Stimulated activated CD4-positive, alpha-beta T cell treated with anti-CD3 and anti-CD28 coated beads, Interleukin-1b, Interleukin-23, amount 100 ng/mL, for 1 hour (primary cell): ENCODE results near the gene CACNA2D3.

Experiments used
- DNase-seq, 2 donors: peaks; one replicate each; pipeline ENCODE4 v3.0.0-alpha.2; 2020; ENCODE audit warnings: low read depth in 2 of 2

Gene CACNA2D3

DNA sequence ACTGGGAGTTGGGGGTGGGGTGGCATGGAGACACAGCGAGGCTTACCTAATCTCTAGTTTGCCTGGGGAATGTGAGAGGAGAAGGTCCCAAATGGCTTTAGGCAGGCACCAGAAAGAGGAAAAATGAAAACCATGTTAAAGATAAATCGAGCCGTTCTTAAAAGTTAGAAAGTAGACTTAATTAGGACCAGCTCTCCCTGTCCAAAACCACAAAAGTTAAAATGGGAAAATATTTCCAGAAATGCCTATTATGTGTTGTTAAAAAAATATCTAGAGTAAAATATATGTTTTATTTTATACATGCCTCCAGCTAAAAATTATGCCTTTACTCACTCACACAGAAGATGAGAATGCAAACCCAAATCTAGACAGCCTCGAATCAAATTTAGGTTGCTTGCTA lies 755.4 kb downstream of the CACNA2D3 start:
- no peak for DNase-seq

DNA sequence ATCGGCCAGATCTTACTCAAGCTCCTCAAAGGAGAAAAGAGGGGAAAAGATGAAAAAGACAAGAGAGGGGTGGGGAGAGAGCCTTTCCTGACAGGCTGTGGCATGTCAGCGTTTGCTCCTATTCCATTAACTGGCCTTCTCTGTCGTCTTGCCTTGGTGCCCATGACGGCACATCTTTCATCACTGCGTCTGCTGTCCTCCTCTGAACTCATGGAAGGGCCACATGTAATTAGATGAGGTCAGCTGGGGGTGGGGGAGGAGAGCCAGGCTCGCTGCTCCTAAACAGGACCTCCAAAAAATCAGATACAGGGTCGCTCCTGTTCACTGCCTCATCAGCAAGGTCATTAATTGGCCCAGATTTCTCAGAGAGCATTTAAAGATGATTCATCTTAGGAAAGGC lies 755.8 kb downstream of the CACNA2D3 start:
- DNase-seq, result no peak

DNA sequence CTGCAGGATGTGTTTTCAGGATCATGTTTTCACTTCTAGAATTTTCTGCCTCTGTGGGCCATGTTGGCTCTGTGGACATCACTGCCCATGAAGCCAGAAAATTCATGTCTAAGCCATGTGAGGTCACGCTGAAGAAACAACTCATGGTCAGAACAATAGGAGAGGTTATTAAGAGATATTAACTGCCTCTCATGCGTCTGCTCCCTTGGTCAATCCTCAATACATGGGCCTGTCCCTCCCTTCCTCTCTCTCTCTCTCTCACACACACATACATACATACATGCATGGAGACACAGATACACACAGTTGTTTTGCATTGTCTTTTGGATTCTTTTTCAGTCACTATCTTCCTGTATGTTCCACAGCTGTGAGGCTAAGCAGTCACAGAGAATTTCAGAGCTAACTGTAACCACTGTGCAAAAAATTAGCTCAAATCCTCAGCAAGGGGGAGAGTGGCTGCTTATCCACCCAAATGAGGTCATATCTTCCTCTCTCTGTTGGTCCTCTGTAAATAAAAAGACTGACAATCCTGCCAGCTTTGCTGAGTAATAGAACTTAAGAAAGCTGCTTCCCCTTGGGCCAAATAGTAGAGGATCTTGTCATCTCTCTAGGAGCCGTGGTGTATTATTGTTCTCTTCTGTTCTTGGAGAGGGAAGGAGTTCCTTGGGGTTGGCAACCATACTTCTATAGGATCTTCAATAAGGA lies 759.9 kb downstream of the CACNA2D3 start:
- no peak for DNase-seq

DNA sequence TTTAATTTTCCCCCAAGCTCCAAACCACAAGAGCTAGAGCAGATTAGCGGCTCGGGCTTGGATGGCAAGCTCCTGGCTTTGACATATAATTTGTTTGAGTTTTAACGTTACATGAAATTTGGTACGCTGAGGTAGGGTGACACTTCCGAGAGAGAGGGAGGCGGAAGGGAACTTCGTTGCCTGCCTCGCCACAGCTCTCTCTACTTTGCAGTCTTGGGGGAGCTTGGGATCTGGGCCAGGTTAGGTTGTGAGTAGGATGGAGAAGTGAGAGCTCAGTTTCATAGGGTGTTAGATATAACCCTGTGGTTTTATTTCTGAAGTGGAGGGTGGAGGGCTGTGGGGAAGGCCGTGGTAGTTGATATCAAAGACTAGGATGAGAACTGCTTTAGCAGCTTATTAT lies 765.8 kb downstream of the CACNA2D3 start:
- no peak for DNase-seq

DNA sequence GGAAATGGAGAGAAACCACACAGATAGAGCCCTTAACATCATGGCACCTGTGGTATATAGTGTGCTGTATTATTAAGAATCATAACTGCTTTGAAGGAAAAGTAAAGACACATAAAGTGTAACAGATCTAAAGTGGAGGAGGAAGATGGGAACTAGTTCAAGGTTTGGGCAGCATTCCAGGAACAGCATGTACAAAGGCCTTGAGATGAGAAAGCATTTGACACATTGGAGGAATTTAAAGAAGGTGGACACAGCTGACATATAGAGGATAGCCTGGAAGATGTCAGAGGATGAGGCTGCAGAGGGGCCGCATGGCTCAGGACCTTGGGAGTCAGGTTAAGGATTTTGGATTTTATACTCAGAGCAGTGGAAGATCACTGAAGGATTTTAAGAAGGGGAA lies 766.5 kb downstream of the CACNA2D3 start:
- DNase-seq, result no peak

DNA sequence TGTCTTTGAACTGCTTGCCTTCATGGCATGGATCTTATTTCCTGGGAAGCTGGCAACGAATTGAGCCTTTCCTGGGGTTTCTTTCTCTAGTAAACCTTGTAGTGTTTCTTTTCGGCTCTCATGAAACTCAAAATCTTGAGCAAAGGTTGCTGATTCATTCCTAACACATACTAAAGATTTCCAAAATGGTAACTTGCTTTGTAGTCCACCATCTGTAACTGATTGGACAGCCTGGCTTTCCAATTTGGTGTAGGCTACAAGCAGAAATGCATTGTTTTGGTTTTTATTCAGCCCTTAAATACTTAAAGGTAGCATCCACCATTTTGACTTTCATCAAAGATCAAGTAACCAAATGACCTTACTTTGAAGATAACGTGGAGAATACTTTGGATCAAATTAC lies 767.4 kb downstream of the CACNA2D3 start:
- no peak for DNase-seq

DNA sequence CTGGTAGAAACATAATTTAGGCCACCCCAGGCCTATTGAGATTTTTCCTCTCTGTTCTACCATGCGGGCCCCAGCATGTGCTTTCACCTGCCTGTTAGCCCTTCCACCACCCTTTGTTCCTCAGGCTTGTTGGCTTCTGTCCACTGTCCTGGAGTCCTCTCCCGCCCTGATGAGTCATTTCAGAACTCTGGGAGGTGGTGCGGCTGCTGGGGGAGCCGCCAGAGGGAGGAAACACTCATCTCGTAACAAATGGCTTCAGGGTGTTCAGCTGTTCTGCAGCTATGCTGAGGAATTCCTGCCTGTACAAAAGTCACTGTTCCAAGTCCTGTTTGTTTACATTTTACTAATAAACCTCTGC lies 769.2 kb downstream of the CACNA2D3 start:
- DNase-seq, result no peak

DNA sequence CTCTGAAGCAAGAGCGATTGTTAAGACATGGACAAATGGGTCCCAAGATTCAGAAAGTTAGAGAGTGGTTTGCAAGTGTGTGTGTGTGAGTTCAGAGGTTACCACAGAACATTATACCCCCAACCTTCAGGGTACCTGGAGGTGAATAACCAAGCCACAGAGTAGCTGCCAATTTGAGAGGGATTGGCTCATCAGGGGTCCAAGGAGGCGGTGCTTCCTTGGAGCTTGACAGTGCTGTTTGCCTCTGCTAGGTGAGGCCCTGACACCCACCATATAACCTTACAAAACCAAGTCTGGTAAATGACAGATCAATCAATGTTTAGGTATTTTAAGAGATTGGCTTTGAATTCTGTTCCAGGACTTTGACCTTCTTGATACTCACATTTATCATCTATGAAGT lies 769.8 kb downstream of the CACNA2D3 start:
- no peak for DNase-seq

DNA sequence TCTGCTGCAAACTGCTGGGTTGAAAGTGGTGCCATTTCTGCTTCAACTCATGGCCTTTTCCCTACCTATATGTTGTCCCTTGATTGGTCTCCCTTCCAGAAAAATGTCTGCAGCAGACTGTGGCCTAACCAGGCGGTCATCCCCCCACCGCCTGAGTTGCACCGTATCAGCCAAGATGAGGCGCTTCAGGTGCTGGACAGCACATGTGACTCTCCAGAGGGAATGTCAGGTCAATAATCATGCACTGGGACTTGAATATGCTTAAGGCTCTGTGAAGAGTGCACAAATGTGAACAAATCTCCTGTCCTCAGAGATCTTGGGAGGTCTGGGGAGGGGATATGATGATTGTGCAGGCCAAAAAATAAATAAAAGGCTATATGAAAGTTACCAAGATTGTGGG lies 773.3 kb downstream of the CACNA2D3 start:
- no peak for DNase-seq

DNA sequence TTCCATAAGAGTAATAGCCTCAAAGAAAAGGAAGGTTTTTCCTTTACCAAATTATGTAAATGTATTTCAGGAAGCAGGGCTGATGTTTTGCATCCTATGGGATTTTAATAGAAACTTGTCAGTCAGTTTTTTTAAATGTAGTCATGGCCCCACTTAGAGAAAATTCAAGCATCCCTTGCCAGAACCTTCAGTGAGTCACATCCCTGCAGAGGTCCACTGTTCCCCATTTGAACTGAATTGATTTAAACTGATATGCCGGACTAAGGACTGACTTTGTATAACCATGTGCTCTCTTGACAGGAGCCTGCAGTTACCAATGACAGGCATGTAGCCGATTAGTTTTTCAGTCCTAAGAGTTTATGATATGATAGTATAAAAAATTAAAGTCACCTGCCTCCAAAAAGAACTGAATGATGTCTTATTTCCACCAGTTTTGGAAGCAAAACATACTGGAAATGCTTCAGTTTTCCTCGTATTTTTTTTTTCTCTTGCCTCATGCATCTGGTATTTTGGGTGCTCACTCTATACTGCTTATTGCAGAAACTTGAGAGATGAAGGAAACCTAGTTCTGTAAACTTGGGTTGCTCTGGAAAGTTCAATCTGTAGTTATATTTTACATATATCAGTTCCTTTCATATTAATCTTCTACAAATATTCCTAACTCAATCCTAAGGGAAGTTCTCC lies 774.8 kb downstream of the CACNA2D3 start:
- DNase-seq, result no peak

DNA sequence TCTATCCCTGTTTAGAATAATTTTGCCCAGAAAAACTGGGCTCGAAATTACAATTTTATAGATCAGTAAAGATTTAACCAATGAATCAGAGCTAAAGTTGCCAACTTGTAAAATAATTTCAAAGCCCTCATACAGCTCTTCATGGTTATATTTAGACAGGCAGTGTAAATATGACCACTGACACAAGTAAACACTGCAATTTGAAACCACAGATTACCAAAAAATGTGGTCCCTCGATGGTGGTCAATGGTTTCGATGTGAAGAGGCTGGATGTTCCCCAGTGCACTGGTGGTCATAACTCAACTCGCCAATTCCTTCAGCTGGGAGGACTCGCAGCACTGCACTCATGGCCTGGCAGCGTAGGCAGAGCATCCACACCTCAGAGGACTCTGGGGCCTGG lies 776.9 kb downstream of the CACNA2D3 start:
- DNase-seq, result no peak

DNA sequence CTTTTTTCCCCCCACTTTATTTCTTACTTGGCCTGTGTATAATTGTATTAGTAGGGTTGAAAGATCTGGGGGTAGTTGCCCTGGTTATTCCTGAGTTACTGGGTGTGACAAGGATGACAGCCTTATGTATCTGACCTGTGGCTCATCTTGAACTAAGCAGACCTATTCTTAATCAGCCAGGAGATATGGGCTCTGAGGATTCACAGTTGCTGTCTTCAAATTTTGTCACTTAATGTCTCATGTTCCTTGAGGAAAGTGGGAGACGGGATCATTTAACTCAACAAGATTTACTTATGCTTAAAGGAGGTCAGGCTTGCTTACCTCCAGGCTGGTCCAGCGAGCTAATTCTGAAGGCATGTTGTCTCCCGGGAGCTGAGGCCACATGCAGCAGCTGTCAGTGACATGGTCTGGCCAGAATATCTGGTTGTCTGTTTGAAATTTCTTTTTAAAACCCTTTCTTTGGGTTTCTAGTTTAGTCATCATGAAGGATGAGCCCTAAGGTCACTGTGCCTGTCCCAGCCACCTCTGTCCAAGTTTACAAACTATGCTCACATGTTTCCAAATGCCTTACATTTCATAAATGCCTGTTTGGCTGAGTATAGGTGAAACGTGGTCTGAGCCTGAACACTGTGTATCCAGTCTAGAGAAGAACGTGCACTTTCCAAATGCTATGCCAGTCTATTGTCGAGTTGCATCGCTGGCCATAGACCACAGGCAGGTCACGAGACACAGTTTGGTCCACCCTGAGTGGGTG lies 778.7 kb downstream of the CACNA2D3 start:
- no peak for DNase-seq

DNA sequence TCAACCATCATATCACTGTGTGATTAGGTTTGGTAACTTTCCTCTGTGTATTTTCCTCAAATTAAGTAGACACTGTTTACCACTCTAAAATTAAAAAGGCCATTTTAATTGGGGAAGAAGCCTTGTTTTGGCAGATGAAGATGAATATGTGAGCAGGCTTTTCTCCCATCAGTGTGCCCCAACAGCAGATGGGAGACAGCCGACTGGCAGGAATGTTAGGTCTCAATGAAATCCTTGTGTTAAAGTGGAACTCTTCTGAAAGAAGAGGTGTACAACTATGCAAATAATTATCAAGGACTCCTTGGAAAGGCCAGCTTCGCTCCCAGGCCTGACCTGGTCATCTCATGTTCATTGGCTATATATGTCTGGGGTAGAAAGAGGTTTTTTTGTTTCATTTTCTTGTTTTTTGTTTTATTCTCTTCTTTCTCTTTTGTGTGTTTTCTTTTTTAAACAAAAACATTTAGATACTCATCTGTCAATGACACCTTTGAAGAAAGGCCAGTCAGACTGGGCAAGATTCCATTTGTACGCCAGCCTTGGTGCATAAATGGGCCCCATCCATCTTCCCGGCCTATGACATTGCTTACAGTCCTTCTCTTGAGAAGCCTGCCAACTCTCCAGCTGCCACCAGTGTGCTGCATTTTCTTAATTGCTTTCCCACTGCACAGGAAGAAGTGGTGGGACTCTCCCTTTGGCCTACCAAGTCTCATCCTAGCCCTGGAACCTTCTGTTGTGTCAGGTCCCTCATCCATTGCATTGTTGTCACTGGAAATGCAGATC lies 779.7 kb downstream of the CACNA2D3 start:
- no peak for DNase-seq

DNA sequence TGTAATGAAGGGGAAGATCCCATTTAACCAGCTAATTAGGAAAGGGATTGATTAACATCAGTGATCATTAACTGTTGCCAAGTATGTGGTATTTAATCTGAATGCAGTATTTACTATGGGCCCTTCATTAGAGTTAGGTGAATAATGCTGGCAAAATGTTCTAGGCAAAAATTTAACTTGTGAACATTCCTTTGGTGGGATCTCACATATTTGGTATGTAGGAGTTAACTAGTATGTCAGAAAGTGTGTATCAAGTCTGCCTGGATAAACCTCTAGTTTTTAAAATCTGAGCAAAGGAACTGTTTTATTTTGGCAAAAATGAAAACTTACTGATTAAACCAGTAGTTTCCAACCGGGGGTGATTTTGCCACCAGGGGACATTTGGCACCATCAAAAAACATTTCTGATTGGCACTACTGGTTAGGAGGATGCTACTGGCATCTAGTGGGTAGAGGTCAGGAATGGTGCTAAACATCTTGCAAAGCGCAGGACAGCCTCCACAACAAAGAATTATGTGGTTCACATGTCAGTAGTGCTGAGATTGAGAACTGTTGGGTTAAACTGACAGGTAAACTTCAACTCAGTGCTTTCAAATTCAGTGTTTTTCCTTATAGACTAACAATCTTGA lies 783.0 kb downstream of the CACNA2D3 start:
- no peak for DNase-seq

DNA sequence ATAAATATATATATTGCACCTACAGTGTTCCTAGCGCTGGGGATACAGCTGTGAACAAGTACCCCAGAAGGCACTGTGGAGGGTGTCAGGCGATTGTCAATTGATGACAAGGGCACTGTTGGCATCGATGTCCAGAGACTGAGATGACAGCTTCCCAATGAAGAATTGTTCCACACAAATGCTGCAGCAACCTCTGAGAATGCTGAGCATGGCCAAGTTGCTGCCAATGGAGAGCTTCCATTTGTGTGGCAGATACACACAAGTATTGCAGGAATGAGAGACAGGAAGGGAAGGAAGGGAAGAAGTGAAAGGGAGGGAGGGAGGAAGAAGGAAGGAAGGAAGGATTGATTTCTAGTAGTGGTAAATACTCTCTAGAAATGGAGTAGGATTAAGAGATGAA lies 783.6 kb downstream of the CACNA2D3 start:
- no peak for DNase-seq

DNA sequence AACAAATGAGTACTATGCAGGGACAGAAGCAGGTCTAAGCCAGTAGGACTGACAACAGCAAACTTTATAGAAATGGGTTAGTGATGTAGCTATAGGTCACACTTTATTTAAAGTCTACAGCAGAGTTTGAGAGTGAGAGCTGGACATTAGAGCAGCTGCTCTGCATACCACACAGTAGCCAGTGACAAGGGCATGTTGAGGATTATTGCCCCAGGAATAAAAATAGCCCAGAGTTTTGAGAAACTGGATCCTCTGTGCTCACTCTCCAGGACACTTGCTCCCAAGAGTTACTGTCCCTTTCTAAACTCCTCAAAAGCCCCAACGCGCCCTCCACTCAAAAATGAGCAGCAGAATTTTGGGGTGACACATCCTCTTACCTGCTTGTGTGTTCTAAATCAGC lies 784.4 kb downstream of the CACNA2D3 start:
- no peak for DNase-seq

DNA sequence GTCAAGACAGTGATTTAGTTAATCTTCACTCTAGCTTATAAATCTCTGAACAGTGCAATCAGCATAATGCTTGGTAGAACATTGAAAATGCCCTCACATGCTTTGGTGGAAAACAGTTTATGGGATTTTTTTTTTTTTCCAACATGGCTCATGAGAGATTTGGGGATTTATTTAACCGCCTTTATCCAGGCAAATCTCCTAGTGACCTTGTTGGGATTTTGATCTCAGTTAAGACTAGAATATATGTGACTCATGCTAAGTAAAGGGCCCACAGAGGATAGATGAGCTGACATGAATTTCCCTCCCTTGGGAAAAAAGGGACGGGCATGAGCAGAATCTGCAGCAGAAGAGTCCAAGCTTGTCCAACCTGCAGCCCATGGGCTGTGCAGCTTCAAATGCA lies 786.8 kb downstream of the CACNA2D3 start:
- DNase-seq, result no peak

DNA sequence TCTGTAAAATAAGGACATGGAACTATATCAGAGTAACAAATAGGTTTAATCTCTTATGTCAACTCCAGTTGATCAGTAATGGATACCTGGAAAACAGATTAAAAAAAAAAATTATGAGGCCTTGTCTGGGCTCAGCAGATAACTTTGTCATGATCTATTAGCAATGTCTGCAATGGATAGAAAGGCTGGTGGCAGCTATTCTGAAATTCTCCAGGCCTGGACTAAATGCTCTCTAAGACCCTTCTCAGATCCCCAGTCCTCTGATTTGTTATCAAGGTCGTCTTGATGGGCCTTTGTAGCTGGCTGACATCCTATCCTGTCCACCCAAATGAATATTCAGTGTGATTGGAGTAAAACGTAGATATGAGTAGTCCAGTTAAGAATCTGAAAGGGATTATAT lies 791.8 kb downstream of the CACNA2D3 start:
- no peak for DNase-seq

DNA sequence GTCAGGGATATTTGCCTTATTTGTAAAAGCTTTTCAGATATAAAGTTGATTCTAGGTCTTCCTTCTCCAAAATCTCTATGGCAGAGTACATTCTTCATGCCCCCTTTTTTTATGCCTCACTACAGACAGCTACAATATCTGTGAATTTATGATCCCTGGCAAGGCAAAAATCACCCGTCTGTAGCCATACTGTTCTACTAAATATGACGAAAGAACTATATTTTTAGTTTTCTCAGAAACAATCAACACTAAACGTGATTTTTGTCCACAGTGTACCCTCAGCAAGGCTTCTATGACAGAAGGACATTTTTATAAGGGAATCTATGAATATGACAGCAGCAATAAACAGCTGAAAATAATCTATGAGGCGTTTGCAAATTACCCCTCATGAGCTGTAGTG lies 792.8 kb downstream of the CACNA2D3 start:
- DNase-seq, result no peak

DNA sequence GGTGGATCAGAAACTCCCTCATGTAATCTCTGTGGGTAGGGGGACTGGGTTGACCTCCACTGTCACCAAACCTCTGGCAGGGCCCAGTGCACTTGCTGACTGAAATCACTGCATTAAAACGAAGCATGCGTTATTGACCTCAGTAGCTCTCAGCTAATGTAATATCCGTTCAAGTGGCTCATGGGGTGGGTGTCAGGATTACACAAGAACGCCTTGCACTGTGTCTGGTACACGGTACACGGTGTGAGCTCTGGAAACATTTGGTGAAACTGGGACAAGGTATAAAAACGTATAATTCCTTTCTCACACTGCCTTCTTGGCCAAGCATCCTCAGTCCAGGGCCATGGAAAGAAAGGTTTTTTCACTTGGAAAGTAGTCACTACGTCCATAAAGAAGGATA lies 793.6 kb downstream of the CACNA2D3 start:
- no peak for DNase-seq

DNA sequence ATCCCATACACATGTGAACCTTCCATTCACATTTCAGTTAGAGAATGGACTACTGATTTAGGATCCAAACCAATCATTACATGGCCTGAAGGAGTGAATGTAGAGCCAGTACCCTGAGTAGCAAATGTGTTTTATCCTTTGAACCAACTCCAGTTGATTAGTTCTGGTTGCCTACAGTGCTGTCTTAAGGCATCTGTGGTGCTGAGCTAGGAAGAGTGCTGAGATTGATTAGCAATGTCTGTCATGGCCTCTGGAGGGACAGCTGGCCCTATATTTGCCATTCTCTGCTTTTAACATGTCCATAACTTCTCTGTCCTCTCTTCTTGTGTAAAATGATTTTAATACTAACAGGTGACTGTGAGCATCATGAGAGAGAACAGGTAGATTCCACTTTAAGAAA lies 794.4 kb downstream of the CACNA2D3 start:
- DNase-seq, result no peak

DNA sequence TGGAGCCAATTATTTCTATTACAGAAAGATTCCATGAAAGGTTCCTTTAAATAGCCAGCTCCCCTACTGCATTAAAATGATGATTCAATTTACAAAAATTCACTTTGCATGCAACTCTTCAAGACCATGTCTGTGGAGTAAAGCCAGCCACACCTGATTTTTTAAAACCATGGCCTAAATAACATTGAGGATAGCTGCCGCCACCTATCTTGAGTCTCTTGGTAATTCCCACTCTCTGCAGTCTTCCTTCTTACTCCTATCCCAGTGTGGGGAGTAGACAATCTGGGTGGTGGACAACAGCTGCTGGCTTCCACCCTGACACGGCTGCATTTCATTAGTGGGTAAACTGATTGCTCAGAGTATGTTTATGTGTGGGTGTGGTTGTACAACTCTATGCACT lies 794.8 kb downstream of the CACNA2D3 start:
- no peak for DNase-seq
